Common myeloid progenitor, CD34-positive (primary cell): ENCODE results near the gene OR51B5.
"Not testable (repeated sequence)": the region's sequence is repeated elsewhere in the genome, so short reads cannot be mapped to it uniquely, and the experiment has no call there.

ENCODE experiments used
- CTCF ChIA-PET: fragments of 350-600 bp; sonication (Branson Sonifier 250); formaldehyde crosslinking; loops from one replicate; lab custom pipeline; 2021; ENCODE audit warnings: antibody characterized with exemption; lab: Charles Lee
- POLR2A ChIA-PET: fragments of 350-600 bp; sonication (Branson Sonifier 250); formaldehyde crosslinking; loops from one replicate; lab custom pipeline; 2021; ENCODE audit warnings: antibody characterized with exemption; lab: Charles Lee
- DNase-seq, 3 donors: peaks; one replicate each; pipeline versions ENCODE4 v3.0.0 to v3.0.0-alpha.2; 2013
- H3K27ac ChIP-seq, 2 experiments: 1 replicate in 1 of 2; 2 replicates in 1 of 2; pipeline ENCODE4 v1.7.0; 2013; ENCODE audit warnings: inconsistent platforms in 2 of 2, low read length in 2 of 2, mild to moderate bottlenecking in 2 of 2, low read depth in 1 of 2, moderate library complexity in 1 of 2; ENCODE audit not compliant: severe bottlenecking in 2 of 2, insufficient read depth in 1 of 2, poor library complexity in 1 of 2
- H3K27me3 ChIP-seq, 5 experiments: replicated peaks in 2 of 5; 1 replicate in 3 of 5; 2 replicates in 2 of 5; pipeline versions ENCODE4 v1.6.1 to v1.7.0; 2013; ENCODE audit warnings: low read length in 4 of 5, mild to moderate bottlenecking in 2 of 5, moderate library complexity in 2 of 5, inconsistent platforms in 1 of 5; ENCODE audit not compliant: insufficient read depth in 5 of 5, control insufficient read depth in 4 of 5
- H3K36me3 ChIP-seq, 4 experiments: 1 replicate in 2 of 4; 2 replicates in 2 of 4; pipeline versions ENCODE4 v1.6.1 to v1.7.0; 2013; ENCODE audit warnings: low read length in 3 of 4, control low read depth in 1 of 4, mild to moderate bottlenecking in 1 of 4; ENCODE audit not compliant: control insufficient read depth in 4 of 4, insufficient read depth in 4 of 4
- H3K4me1 ChIP-seq, 4 experiments: 1 replicate in 3 of 4; 2 replicates in 1 of 4; pipeline versions ENCODE4 v1.6.1 to v1.7.1; 2013; ENCODE audit warnings: low read length in 3 of 4, mild to moderate bottlenecking in 3 of 4, control low read depth in 1 of 4, inconsistent platforms in 1 of 4, moderate library complexity in 1 of 4; ENCODE audit not compliant: control insufficient read depth in 4 of 4, insufficient read depth in 4 of 4; ENCODE audit errors: control extremely low read depth in 1 of 4
- H3K4me3 ChIP-seq, 7 experiments: 1 replicate in 4 of 7; 2 replicates in 3 of 7; pipeline versions ENCODE4 v1.5.1 to v1.7.0; 2013; ENCODE audit warnings: mild to moderate bottlenecking in 7 of 7, low read length in 6 of 7, moderate library complexity in 6 of 7, inconsistent platforms in 2 of 7, low read depth in 2 of 7, control low read depth in 1 of 7; ENCODE audit not compliant: insufficient read depth in 4 of 7, control insufficient read depth in 1 of 7; ENCODE audit errors: extremely low read depth in 1 of 7
- H3K9me3 ChIP-seq, 5 experiments: 1 replicate in 4 of 5; 2 replicates in 1 of 5; pipeline versions ENCODE4 v1.6.1 to v1.7.1; 2013; ENCODE audit warnings: low read length in 4 of 5, mild to moderate bottlenecking in 2 of 5, inconsistent platforms in 1 of 5, low read depth in 1 of 5, moderate library complexity in 1 of 5; ENCODE audit not compliant: control insufficient read depth in 4 of 5, insufficient read depth in 2 of 5; ENCODE audit errors: control extremely low read depth in 1 of 5
- WGBS: methylation state at CpG from one replicate; pipeline ENCODE4 v1.1.5; 2013; ENCODE audit not compliant: insufficient coverage; 5-methylcytosine and 5-hydroxymethylcytosine counted together

The OR51B5 gene

GRCh38 chr11:5368502-5369043 lies 25.2 kb upstream of the OR51B5 start:
- DNase-seq = no peak
- peaks cover 0 to 3% (median 0%) of the 10 kb centered on the region in 5 experiments for H3K9me3 ChIP-seq
- no peak overlapping the region for H3K27ac ChIP-seq
- no peak overlapping the region for H3K4me3 ChIP-seq
- CTCF ChIA-PET = no interaction called here
- no CpG with 5 or more reads among the region's 3 CpGs for WGBS
- POLR2A ChIA-PET = no interaction called here
- H3K4me1 ChIP-seq = no peaks in the 10 kb centered on the region
- H3K36me3 ChIP-seq = no peaks in the 10 kb centered on the region
- peaks cover 0 to 2% (median 0%) of the 10 kb centered on the region in 5 experiments for H3K27me3 ChIP-seq

GRCh38 chr11:5367448-5368074 lies 24.2 kb upstream of the OR51B5 start:
- DNase-seq = peak in 1 of 3 donors; percentile 10
- H3K4me3 ChIP-seq = no peak overlapping the region
- H3K27me3 ChIP-seq = peaks cover 0 to 2% (median 0%) of the 10 kb centered on the region in 5 experiments
- no peak overlapping the region for H3K27ac ChIP-seq
- CTCF ChIA-PET = interaction anchor here (1.1 kb wide), 1 partner anchor 14 kb away, joined by 3 read pairs; no protein-coding TSS in a partner anchor
- 100% methylated on average over 1 of the region's 2 CpGs for WGBS
- H3K9me3 ChIP-seq = no peaks in the 10 kb centered on the region
- no peaks in the 10 kb centered on the region for H3K4me1 ChIP-seq
- POLR2A ChIA-PET = interaction anchor here (0.6 kb wide), 1 partner anchor 960 kb away, joined by 3 read pairs; no protein-coding TSS in a partner anchor
- H3K36me3 ChIP-seq = no peaks in the 10 kb centered on the region

GRCh38 chr11:5366856-5367255 lies 23.5 kb upstream of the OR51B5 start:
- no peak for DNase-seq
- Histone ChIP-seq H3K36me3 (no peaks in the 10 kb centered on the region), H3K4me3 (no peak overlapping the region), H3K27ac (no peak overlapping the region), H3K27me3 (peaks cover 0 to 2% (median 0%) of the 10 kb centered on the region in 5 experiments), H3K9me3 (no peaks in the 10 kb centered on the region), H3K4me1 (no peaks in the 10 kb centered on the region)
- ChIA-PET CTCF (interaction anchor here (1.1 kb wide), 1 partner anchor 15 kb away, joined by 3 read pairs; no protein-coding TSS in a partner anchor), POLR2A (no interaction called here)
- no CpG with 5 or more reads among the region's 1 CpG for WGBS

- H3K27ac ChIP-seq, H3K4me3 ChIP-seq, H3K4me1 ChIP-seq, H3K27me3 ChIP-seq, H3K9me3 ChIP-seq, H3K36me3 ChIP-seq, POLR2A ChIA-PET, DNase-seq: not testable (repeated sequence)
- CTCF ChIA-PET = interaction anchor here (1.1 kb wide), 1 partner anchor 15 kb away, joined by 3 read pairs; no protein-coding TSS in a partner anchor
- 98% methylated on average over 5 of the region's 6 CpGs for WGBS
These were observed 23.0 kb upstream of the OR51B5 start for GRCh38 chr11:5366365-5366764.

GRCh38 chr11:5364214-5364613 lies 20.9 kb upstream of the OR51B5 start:
- WGBS = 100% methylated on average over 1 of the region's 2 CpGs
- Histone ChIP-seq H3K36me3 (no peaks in the 10 kb centered on the region), H3K4me1 (no peaks in the 10 kb centered on the region), H3K9me3 (no peaks in the 10 kb centered on the region), H3K27ac (no peak overlapping the region), H3K4me3 (no peak overlapping the region), H3K27me3 (peaks cover 0 to 2% (median 0%) of the 10 kb centered on the region in 5 experiments)
- CTCF ChIA-PET = interaction anchor here (0.6 to 1.6 kb wide), 4 partner anchors 75 to 161 kb away, joined by 3 to 4 read pairs (median 3); no protein-coding TSS in a partner anchor
- DNase-seq = no peak
- POLR2A ChIA-PET = no interaction called here

GRCh38 chr11:5363679-5364078 lies 20.4 kb upstream of the OR51B5 start:
- ChIA-PET CTCF (interaction anchor here (1.0 to 1.6 kb wide), 2 partner anchors 153 to 160 kb away, joined by 3 to 4 read pairs; no protein-coding TSS in a partner anchor), POLR2A (no interaction called here)
- no CpG with 5 or more reads among the region's 1 CpG for WGBS
- Histone ChIP-seq H3K27ac (no peak overlapping the region), H3K36me3 (no peaks in the 10 kb centered on the region), H3K4me3 (no peak overlapping the region), H3K9me3 (no peaks in the 10 kb centered on the region), H3K27me3 (peaks cover 0 to 2% (median 0%) of the 10 kb centered on the region in 5 experiments), H3K4me1 (no peaks in the 10 kb centered on the region)
- DNase-seq = no peak

GRCh38 chr11:5362017-5362625 lies 18.8 kb upstream of the OR51B5 start:
- ChIA-PET POLR2A (no interaction called here), CTCF (no interaction called here)
- Histone ChIP-seq H3K36me3 (no peaks in the 10 kb centered on the region), H3K9me3 (no peaks in the 10 kb centered on the region), H3K27me3 (no peaks in the 10 kb centered on the region), H3K4me1 (no peaks in the 10 kb centered on the region), H3K4me3 (no peak overlapping the region), H3K27ac (no peak overlapping the region)
- no peak for DNase-seq
- WGBS = no CpG with 5 or more reads among the region's 3 CpGs
